GM06990 (cell line): ENCODE data around the gene HOXA11.

ENCODE experiments used
- DNase-seq: peaks from one replicate; pipeline ENCODE4 v3.0.0-alpha.2; 2011; ENCODE audit not compliant: insufficient read length; ENCODE audit errors: extremely low read depth
- H3K27me3 ChIP-seq: replicated peaks from 2 replicates; pipeline ENCODE4 v1.6.0; 2011; ENCODE audit warnings: low read length; ENCODE audit not compliant: control insufficient read depth, insufficient read depth
- H3K36me3 ChIP-seq: 2 replicates; pipeline ENCODE4 v1.5.1; 2011; ENCODE audit warnings: low read length; ENCODE audit not compliant: control insufficient read depth, insufficient read depth
- H3K4me3 ChIP-seq: replicated peaks from 2 replicates; pipeline ENCODE4 v1.5.1; 2011; ENCODE audit warnings: low read depth, mild to moderate bottlenecking, control low read depth, low read length
- TF ChIP-seq, protein P1 (sequence below): IDR thresholded peaks from 2 replicates; pipeline ENCODE4 v1.5.1; 2011; ENCODE audit warnings: low read length, control low read depth, mild to moderate bottlenecking, inconsistent platforms; ENCODE audit not compliant: insufficient read depth, poor library complexity, severe bottlenecking

HOXA11 gene

DNA sequence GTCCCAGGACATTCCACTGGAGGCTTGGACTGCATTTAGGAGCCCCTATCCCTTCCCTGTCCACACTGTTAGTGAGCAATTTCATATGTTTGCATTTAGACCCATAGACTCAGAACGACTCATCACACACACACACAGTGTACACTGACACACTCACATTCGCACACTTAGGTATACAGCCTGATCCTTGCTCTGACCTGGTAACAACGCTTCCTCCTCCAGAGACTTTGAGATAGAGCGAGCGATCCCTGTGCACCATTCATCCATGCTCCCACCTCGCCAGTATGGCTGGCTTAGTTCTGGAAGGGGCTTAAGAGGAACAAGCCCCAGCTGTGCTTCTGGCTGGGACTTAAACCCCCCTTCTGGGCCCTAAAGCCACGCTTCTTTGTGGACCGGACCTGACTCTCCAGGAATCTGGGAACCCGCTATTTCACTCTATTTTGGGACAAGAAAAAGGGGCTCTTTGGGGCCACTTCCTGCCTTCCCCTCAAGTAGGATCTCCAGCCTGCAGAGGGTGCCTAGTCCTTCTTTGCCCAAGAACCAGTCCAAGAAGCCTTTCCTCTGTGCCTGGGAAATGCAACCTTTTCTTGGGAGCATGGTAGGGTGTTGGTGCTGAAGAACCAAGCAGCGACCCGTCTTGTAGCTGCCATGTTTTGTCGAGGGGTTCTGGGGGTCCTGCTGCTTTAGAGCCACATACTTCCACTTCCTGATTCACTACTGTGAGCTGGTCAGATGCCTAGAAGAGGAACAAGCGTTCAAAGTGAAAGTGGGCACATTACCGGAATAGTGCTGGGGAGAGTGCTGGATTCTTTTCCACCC is 15.9 kb upstream of the HOXA11 start:
- no peaks in the 10 kb centered on the region for H3K36me3 ChIP-seq
- no peak for DNase-seq
- TF ChIP-seq, protein P1, sequence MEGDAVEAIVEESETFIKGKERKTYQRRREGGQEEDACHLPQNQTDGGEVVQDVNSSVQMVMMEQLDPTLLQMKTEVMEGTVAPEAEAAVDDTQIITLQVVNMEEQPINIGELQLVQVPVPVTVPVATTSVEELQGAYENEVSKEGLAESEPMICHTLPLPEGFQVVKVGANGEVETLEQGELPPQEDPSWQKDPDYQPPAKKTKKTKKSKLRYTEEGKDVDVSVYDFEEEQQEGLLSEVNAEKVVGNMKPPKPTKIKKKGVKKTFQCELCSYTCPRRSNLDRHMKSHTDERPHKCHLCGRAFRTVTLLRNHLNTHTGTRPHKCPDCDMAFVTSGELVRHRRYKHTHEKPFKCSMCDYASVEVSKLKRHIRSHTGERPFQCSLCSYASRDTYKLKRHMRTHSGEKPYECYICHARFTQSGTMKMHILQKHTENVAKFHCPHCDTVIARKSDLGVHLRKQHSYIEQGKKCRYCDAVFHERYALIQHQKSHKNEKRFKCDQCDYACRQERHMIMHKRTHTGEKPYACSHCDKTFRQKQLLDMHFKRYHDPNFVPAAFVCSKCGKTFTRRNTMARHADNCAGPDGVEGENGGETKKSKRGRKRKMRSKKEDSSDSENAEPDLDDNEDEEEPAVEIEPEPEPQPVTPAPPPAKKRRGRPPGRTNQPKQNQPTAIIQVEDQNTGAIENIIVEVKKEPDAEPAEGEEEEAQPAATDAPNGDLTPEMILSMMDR = no peak
- no peak overlapping the region for H3K4me3 ChIP-seq
- H3K27me3 ChIP-seq = peaks cover 11% of the 10 kb centered on the region

DNA sequence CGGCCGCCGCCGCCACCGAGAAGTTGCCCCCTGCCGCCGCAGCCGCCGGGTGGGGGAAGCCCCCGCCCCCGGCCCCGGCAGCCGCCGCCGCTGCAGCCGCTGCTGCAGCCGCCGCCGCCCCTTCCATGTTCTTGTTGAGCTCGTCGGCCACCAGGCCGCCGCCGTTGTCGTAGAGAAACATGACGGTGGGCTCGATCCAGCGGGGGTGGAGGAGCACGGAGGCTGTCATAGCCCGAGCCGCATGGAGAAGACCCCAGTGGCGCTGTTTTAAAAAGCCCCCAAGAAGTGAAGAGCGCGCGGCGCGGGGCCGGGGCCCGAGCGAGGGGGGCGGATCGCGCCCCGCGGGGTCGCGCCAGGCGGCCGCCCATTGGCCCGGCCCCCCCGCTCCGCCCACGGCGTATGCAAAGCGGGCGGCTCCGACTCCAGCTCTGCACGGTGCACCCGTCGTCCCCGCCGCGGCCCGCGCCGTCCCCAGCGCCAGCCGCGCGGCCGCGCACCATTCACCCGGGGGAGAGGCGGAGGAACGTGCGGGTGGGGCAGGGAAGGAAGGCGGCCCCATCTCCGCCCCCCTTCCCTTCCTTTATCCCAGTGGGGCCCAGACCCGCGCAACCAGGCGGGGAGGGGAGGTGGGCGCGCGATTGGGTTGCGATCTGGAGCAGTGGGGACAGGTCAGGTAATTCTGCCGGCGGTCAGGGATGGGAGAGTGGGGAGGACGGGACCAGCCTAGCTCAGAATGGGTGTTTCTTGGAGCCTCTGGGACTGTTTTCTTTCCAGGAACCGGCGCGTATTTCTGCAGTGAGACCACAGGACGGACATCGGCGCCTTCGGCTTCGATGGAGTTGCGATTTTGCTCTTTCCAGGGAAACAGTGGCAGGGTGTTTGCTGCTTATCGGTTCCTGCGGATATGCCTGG is 15.1 kb upstream of the HOXA11 start, which contains the start of gene HOXA13:
Gene HOXA13 (minus strand): TSS at position 243 of the 912 bp plus-strand sequence. CDS start 14 bp downstream, at position 229.
- TF ChIP-seq, protein P1 = no peak
- no peak for DNase-seq
- Histone ChIP-seq H3K27me3 (peaks cover 11% of the 10 kb centered on the region), H3K4me3 (peak within 1 kb of the TSS; percentile 34), H3K36me3 (no peaks in the 10 kb centered on the region)

DNA sequence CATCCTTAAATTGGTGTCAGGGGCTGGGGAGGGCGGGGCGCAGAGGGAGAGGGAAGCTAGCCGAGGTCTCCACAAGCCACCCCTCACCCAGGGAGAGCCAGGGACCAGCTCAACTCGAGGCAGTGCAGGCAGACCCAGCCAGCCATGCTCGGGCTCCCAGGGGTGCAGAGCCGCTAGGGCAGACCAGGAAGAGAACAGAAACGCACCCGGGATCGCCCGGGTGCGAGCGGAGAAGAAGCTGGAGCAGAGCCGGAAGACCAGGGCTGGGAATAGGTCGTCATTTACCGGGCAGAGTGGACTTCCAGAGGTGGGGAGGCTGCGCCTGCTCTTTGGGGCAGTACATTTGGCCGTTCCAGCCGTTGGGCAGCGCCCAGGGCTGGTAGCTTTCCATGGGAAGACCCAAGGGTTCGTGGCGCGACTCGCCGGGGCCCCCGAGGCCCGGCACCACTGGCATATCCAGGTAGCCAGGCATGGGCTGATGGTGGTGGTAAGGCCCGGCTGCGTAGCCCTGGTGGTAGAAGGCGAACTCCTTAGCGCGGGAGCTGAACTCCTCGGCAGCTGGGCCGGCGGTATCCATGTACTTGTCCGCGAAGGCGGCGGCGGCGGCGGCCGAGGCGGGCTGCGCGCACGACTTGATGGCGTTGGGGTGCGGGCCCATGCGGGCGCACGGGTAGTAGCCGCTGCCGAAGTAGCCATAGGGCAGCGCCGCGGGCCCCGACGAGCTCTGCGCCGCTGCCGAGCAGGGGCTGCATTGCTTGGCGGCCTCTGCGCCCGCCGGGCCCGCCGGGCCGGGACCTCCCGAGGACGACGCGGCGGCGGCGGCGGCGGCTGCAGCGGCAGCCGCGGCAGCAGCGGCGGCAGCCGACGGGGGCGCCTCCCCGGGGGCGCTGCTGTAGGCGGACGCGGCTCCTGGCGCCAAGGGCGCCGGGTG is 14.1 kb upstream of the HOXA11 start:
- DNase-seq = no peak
- TF ChIP-seq, protein P1 = no peak
- no peak overlapping the region for H3K4me3 ChIP-seq

DNA sequence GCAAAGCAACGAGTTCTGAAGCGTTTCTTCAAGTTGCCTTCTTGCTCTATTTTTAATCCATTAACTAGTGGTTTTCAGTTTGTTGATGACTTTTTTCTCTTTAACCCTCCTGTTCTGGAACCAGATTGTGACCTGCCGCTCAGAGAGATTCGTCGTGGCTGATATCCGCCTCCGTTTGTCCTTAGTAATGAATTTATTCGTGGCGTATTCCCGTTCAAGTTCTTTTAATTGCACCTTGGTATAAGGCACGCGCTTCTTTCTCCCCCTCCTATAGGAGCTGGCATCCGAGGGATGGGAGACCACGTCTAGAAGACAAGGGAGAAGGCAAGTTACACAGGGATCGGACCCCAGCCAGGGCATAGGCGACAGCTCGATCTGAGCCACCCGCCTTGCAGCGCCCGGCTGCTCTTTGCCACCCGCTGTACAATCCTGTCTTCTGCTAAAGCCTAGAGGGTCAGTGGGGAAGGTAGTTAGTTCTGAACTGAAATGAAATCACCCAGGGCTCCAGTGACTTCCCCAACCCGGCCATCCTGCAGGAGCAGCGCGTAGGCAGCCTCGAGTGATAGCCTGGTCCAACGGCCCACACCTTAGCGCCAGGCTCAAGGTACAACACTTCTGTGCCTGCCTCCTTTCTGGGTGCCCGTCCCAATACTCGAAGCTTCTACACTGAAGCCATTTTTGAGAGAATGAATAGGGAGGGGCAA is 13.3 kb upstream of the HOXA11 start:
- Histone ChIP-seq H3K4me3 (no peak overlapping the region), H3K27me3 (peaks cover 15% of the 10 kb centered on the region), H3K36me3 (no peaks in the 10 kb centered on the region)
- no peak for DNase-seq
- TF ChIP-seq, protein P1 = no peak

More for the DNA sequence above, 14.1 kb upstream of the HOXA11 start:
- Histone ChIP-seq H3K36me3 (no peaks in the 10 kb centered on the region), H3K27me3 (peaks cover 11% of the 10 kb centered on the region)
